Measurements from ENCODE around the gene GAS2L2.

GAS2L2 gene

DNA sequence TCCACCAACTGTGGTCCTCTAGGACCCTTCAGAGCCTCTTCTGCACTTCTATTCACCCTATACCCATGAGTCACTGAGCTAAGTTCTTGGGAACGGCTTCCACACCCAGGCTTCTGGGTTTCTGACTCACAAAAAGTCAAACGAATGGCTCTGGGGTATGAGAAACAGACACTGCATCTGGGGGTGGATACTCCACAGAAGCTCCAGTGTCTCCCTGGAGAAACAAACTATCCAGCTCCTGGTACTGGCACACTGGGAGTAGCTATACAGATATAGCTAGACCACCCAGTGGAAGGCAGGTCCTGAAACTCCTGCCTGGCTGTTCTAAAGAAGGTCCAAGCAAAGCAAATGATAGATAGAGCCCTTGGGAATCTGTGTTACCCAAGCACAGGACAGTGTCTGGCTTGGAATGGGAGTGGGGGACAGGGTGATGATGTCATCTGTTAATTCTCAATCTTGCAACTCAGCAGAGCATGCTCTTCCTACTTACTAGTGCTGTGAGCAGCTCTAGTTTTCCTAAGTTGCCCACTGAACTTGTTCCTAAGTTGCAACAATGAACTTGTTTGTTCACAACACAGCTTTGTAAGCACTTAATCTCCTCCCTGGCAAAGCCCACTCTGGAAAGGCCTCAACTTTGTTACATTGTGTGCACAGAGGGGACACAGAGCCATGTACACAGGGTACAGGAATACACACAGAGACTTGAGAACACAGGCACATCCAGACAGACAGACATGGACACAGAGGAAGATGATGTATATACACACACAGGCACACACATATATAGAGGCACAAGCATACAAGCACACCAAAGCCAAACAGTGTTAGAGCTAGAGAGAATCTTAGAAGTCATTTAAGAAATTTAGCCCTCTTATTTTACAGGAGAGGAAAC is 35.7 kb upstream of the GAS2L2 start:
- Histone ChIP-seq H3K9ac (ENCODE audit: low read length) (no peak overlapping the region), H3K4me3 (ENCODE audit: low read length) (no peak overlapping the region), H3K4me1 (ENCODE audit: control insufficient read depth, insufficient read depth, low read length) (peaks cover 39% of the 10 kb centered on the region), H3K27me3 (ENCODE audit: control insufficient read depth, insufficient read depth, low read length) (no peaks in the 10 kb centered on the region), H3K36me3 (ENCODE audit: control insufficient read depth, insufficient read depth, low read length) (no peaks in the 10 kb centered on the region), H3K27ac (ENCODE audit: low read depth, low read length) (peak overlapping the region; percentile 63)

DNA sequence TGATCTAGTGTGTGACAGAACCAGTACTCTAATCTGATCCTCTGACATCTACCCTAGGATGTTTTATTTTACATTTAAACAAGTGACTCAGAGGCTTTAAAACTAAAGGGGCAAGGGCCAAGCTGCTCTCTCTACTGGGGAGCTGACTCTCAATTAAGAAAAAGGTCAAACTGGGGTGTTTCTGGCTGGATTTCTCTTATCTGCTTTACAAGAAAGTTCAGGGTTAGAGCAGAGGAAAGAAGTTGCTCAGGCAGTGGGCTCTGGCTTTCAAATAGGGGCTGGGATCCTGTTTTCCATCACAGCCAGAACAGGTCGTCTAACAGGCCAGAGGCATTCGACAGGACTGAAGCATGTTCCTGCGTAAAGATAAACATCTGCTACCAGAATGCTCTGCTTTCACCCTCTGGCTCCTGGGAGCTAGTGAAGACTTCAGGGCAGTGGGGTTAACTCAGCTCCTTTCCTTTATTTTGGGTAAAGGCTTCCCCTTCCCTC is 33.9 kb upstream of the GAS2L2 start:
- Histone ChIP-seq H3K4me1 (ENCODE audit: control insufficient read depth, insufficient read depth, low read length) (peaks cover 36% of the 10 kb centered on the region), H3K27me3 (ENCODE audit: control insufficient read depth, insufficient read depth, low read length) (no peaks in the 10 kb centered on the region), H3K9ac (ENCODE audit: low read length) (no peak overlapping the region), H3K27ac (ENCODE audit: low read depth, low read length) (peak overlapping the region; percentile 41), H3K4me3 (ENCODE audit: low read length) (no peak overlapping the region), H3K36me3 (ENCODE audit: control insufficient read depth, insufficient read depth, low read length) (no peaks in the 10 kb centered on the region)

DNA sequence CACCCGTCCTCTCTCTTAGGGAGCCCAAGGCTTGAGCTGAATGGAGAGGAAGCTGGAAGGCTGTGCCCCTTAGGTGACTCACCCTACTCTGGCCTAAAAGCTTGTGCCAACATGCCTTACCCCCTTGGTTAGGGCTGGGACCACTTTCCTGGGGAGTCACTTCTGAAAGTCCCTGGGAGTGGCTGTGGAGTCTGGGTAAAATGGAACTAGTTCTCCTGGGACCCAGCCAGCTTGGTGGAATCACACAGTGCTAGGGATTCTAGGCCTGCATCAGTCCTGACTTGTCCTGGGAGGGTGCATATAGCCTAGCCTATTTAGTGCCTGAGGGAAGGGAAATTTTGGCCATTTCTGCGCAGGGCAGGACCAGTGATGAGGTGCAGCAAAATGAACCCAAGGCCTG is 31.9 kb upstream of the GAS2L2 start:
- H3K9ac ChIP-seq (ENCODE audit: low read length) = no peak overlapping the region
- no peak overlapping the region for H3K4me3 ChIP-seq (ENCODE audit: low read length)
- H3K4me1 ChIP-seq (ENCODE audit: control insufficient read depth, insufficient read depth, low read length) = peaks cover 35% of the 10 kb centered on the region
- H3K27me3 ChIP-seq (ENCODE audit: control insufficient read depth, insufficient read depth, low read length) = no peaks in the 10 kb centered on the region
- H3K27ac ChIP-seq (ENCODE audit: low read depth, low read length) = no peak overlapping the region
- no peaks in the 10 kb centered on the region for H3K36me3 ChIP-seq (ENCODE audit: control insufficient read depth, insufficient read depth, low read length)

DNA sequence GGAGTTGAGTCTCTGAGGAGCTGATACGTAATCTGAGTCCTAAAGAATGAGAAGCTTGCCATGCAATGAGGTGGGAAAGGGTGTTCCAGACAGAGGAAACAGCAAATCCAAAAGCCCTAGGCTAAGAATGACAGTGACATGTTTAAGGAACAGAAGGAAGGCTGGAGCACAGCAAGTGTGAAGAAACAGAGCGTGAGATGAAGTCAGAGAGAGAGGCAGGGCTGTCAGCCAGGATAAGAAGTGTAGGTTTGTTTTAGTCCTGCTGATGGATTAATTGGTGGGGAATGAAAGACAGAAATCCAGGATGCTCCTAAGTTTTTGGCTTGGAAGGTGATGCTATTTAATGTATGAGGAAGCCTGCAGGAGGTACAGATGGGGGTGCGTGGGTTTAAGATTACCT is 27.9 kb upstream of the GAS2L2 start:
- H3K4me3 ChIP-seq (ENCODE audit: low read length) = no peak overlapping the region
- H3K4me1 ChIP-seq (ENCODE audit: control insufficient read depth, insufficient read depth, low read length) = peaks cover 8% of the 10 kb centered on the region
- H3K27me3 ChIP-seq (ENCODE audit: control insufficient read depth, insufficient read depth, low read length) = no peaks in the 10 kb centered on the region
- H3K27ac ChIP-seq (ENCODE audit: low read depth, low read length) = no peak overlapping the region
- peaks cover 14% of the 10 kb centered on the region for H3K36me3 ChIP-seq (ENCODE audit: control insufficient read depth, insufficient read depth, low read length)
- H3K9ac ChIP-seq (ENCODE audit: low read length) = no peak overlapping the region

DNA sequence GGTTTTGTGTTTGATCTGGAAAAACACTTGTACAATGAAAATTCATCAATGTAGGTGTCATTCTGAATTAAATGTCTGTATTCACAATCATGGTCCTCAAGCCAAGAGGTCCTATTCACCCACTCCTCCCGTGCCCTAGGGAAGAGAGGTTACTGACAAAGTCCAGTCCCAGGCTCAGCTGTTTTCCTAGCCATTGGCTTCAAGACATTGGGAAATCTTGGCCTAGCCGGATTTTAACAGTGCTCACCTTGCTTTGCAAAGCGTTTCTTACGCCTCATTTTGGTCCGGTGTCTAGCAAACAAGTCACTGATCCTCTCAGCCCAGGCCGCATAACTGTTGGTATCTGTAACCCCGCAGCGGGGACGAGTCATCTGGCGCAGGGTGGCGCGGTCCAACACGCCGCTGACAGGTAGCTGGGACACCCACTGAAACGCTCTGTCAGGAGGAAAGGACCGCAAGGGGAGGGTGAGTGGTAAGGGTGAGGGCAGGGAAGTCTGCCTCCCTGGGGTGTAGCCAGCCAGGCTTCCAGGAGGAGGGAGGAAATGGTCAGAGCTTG is 25.7 kb upstream of the GAS2L2 start:
- H3K36me3 ChIP-seq (ENCODE audit: control insufficient read depth, insufficient read depth, low read length) = peaks cover 14% of the 10 kb centered on the region
- no peaks in the 10 kb centered on the region for H3K27me3 ChIP-seq (ENCODE audit: control insufficient read depth, insufficient read depth, low read length)
- no peak overlapping the region for H3K4me3 ChIP-seq (ENCODE audit: low read length)
- peaks cover 24% of the 10 kb centered on the region for H3K4me1 ChIP-seq (ENCODE audit: control insufficient read depth, insufficient read depth, low read length)
- no peak overlapping the region for H3K9ac ChIP-seq (ENCODE audit: low read length)
- no peak overlapping the region for H3K27ac ChIP-seq (ENCODE audit: low read depth, low read length)

DNA sequence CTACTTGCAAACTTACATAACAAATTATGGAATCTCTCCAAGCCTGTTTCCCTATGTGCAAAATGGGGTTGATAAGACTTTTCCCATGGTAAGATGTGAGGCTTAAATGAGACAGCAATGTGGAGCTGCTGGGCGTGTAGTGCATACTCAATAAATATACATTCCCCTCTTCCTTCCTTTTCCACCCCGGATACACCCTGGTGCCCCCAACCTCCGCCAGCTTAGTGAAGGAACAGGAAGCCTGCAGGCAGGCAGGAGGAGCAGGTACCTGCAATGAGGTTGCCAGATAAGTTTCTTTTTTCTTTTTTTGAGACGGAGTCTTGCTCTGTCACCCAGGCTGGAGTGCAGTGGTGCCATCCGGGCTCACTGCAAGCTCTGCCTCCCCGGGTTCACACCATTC is 22.5 kb upstream of the GAS2L2 start:
- Histone ChIP-seq H3K4me3 (ENCODE audit: low read length) (no peak overlapping the region), H3K9ac (ENCODE audit: low read length) (no peak overlapping the region), H3K27ac (ENCODE audit: low read depth, low read length) (peak overlapping the region; percentile 87)

DNA sequence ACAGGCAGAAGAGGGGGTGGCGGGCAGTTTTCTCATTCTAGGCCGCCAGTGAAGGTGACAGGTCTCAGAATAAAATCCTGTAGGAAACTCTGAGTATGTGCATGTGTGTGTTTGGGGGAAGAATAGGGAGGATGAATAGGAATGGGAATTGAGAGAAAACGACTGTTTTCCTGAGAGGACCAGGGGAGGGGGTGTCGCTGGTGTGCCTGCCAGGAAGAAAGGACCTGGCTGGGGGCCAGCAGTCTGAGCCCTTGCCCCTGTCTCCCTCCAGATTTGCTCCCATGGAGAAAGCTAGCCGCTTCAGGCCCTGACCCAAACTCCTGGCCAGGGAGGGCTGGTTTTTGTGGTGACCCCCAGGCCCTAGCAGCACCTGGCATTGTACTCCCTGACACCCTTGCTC is 22.0 kb upstream of the GAS2L2 start:
- H3K9ac ChIP-seq (ENCODE audit: low read length) = peak overlapping the region; percentile 22
- no peaks in the 10 kb centered on the region for H3K27me3 ChIP-seq (ENCODE audit: control insufficient read depth, insufficient read depth, low read length)
- peak overlapping the region; percentile 87 for H3K27ac ChIP-seq (ENCODE audit: low read depth, low read length)
- H3K36me3 ChIP-seq (ENCODE audit: control insufficient read depth, insufficient read depth, low read length) = peaks cover 14% of the 10 kb centered on the region
- peak overlapping the region; percentile 48 for H3K4me3 ChIP-seq (ENCODE audit: low read length)
- peaks cover 28% of the 10 kb centered on the region for H3K4me1 ChIP-seq (ENCODE audit: control insufficient read depth, insufficient read depth, low read length)

More for the DNA sequence above, 22.5 kb upstream of the GAS2L2 start:
- H3K4me1 ChIP-seq (ENCODE audit: control insufficient read depth, insufficient read depth, low read length) = peaks cover 28% of the 10 kb centered on the region
- no peaks in the 10 kb centered on the region for H3K27me3 ChIP-seq (ENCODE audit: control insufficient read depth, insufficient read depth, low read length)
- H3K36me3 ChIP-seq (ENCODE audit: control insufficient read depth, insufficient read depth, low read length) = peaks cover 14% of the 10 kb centered on the region

DNA sequence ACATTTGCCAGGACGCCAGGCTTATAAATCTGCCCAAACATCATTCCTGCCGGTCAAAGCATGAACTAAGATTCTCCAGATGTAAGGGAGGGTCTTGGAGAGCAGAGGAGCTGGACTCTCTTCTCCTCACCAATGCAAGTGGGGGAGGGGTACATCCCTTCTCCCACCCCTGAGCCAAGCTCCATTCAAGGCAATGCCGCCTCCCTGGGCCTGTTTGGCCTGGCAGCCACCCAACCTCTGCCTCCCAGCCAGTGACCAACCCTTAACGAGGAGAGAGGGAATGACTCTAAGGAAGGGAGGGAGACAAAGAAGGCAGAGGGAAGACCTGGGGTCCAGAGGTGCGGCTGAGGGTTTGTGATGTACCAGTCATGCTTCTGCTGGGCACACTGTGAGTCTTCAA is 21.5 kb upstream of the GAS2L2 start:
- no peak overlapping the region for H3K9ac ChIP-seq (ENCODE audit: low read length)
- peak overlapping the region; percentile 48 for H3K4me3 ChIP-seq (ENCODE audit: low read length)
- no peaks in the 10 kb centered on the region for H3K27me3 ChIP-seq (ENCODE audit: control insufficient read depth, insufficient read depth, low read length)
- H3K36me3 ChIP-seq (ENCODE audit: control insufficient read depth, insufficient read depth, low read length) = peaks cover 13% of the 10 kb centered on the region
- H3K4me1 ChIP-seq (ENCODE audit: control insufficient read depth, insufficient read depth, low read length) = peaks cover 28% of the 10 kb centered on the region
- H3K27ac ChIP-seq (ENCODE audit: low read depth, low read length) = peak overlapping the region; percentile 87

DNA sequence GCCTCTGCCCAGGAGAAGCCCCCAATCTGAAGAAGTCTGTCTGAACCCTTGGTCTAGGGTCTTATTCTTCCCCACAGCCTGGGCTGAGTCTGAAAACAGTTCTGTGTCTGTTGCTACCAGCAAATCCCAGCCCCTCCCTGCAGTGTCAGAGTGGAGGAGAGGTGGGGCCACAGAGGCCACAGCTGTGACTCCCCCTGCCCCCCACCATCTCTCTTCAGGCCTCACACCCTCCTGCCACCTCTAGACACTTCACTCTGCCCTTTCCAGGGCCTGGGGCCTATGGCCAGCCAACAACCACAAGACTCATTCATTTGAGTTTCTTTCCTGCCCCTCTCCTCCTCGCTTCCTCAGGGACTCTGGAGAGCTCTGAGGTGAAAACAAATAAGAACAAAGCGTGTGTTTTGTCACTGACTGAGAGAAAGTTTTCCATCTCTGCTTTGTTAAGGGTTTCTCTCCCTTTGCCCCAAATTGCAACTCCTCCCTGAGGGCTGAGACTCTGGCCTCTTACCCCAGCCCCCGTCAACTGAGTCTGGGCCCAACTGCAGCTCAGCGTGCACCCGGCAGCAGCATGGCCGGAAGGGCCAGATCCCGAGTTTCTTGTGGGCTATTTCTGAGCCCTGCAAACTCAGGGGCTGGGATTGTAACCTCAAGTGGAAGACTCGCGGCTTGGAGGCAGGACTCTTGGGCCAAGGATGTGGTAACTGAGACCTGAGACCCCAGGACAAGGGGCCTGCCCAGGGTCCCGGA is 20.8 kb upstream of the GAS2L2 start:
- no peak overlapping the region for H3K4me3 ChIP-seq (ENCODE audit: low read length)
- peak overlapping the region; percentile 87 for H3K27ac ChIP-seq (ENCODE audit: low read depth, low read length)
- no peaks in the 10 kb centered on the region for H3K27me3 ChIP-seq (ENCODE audit: control insufficient read depth, insufficient read depth, low read length)
- H3K36me3 ChIP-seq (ENCODE audit: control insufficient read depth, insufficient read depth, low read length) = peaks cover 6% of the 10 kb centered on the region
- no peak overlapping the region for H3K9ac ChIP-seq (ENCODE audit: low read length)
- peaks cover 28% of the 10 kb centered on the region for H3K4me1 ChIP-seq (ENCODE audit: control insufficient read depth, insufficient read depth, low read length)

DNA sequence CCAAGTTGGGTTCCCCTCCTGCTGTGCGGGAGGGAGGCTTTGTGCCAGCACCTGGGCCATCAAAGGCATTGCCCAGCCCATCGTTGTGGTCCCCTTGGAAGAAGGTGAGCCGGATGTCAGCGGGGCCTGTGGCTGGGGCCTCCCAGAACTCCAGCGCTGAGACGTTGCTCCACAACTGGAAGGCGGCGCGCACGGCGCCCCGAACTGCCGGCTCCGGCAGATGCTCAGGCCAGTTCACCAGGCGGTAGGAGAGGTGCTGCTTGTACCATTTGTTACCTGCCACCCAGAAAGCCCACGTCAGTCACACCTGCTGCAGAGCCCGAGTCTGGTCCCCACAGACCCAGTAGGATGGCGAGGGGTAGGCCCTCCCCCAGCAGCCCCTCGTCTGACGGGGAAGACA is 20.1 kb upstream of the GAS2L2 start:
- H3K27me3 ChIP-seq (ENCODE audit: control insufficient read depth, insufficient read depth, low read length) = no peaks in the 10 kb centered on the region
- peak overlapping the region; percentile 87 for H3K27ac ChIP-seq (ENCODE audit: low read depth, low read length)
- peaks cover 3% of the 10 kb centered on the region for H3K36me3 ChIP-seq (ENCODE audit: control insufficient read depth, insufficient read depth, low read length)
- H3K4me1 ChIP-seq (ENCODE audit: control insufficient read depth, insufficient read depth, low read length) = peaks cover 28% of the 10 kb centered on the region
- H3K9ac ChIP-seq (ENCODE audit: low read length) = no peak overlapping the region
- H3K4me3 ChIP-seq (ENCODE audit: low read length) = no peak overlapping the region

DNA sequence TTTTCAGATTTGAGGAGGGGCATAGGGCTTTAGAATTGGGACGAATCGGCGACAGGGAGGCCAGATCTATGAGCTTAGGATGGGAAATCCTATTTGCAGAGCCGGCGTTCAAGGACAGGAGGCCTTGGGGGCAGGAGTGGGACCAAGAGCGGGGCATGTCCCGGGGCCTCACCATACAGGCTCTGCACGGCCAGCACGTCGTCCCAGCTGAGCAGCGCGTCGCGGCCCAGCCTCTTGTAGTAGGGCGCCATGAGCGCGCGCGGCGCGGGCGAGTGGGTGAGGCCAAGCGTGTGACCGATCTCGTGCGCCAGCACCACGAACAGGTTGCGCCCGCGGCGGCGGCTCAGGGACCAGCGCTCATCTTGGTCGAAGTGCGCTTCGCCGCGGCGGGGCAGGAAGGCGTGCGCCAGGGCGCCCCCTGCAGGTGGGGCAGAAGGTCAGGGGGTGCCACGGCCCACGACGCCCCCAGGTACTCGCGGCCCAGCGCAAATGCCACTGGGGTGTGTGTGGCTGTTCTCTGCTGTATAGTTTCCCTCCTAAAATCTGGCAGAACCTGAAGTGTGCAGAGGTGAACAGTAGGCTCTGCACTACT is 17.0 kb upstream of the GAS2L2 start:
- Histone ChIP-seq H3K36me3 (ENCODE audit: control insufficient read depth, insufficient read depth, low read length) (no peaks in the 10 kb centered on the region), H3K9ac (ENCODE audit: low read length) (no peak overlapping the region), H3K4me3 (ENCODE audit: low read length) (no peak overlapping the region), H3K27ac (ENCODE audit: low read depth, low read length) (no peak overlapping the region), H3K4me1 (ENCODE audit: control insufficient read depth, insufficient read depth, low read length) (peaks cover 22% of the 10 kb centered on the region), H3K27me3 (ENCODE audit: control insufficient read depth, insufficient read depth, low read length) (no peaks in the 10 kb centered on the region)

DNA sequence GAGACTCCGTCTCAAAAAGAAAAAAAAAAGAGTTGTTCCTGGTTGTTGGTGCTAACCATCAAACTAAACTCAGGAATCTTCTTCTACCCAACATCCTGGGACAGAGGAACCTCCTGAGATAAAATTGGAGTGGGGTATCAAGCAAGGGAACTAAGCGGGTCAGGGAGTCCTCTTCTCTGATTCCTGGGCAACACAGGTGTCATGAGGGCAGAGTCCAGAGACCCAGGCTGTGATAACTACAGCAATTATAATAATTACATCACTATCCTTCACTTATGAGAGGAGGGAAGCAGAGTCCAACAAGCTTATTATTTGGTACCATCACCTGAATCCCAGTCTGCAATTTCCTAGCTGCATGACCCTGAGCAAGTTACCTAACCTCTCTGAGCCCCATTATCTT is 15.8 kb upstream of the GAS2L2 start:
- no peaks in the 10 kb centered on the region for H3K27me3 ChIP-seq (ENCODE audit: control insufficient read depth, insufficient read depth, low read length)
- H3K4me1 ChIP-seq (ENCODE audit: control insufficient read depth, insufficient read depth, low read length) = peaks cover 10% of the 10 kb centered on the region

More for the DNA sequence above, 15.8 kb upstream of the GAS2L2 start:
- Histone ChIP-seq H3K9ac (ENCODE audit: low read length) (no peak overlapping the region), H3K36me3 (ENCODE audit: control insufficient read depth, insufficient read depth, low read length) (no peaks in the 10 kb centered on the region), H3K4me3 (ENCODE audit: low read length) (no peak overlapping the region), H3K27ac (ENCODE audit: low read depth, low read length) (no peak overlapping the region)

All from rectal smooth muscle tissue (tissue), 1 donor.